HEK293T (cell line): ENCODE results near the gene APOBEC3H.

ENCODE experiments used
- CTCF ChIA-PET: fragments of 350-600 bp; formaldehyde crosslinking; extraction: SDS; loops from one replicate; lab custom pipeline; 2021; ENCODE audit warnings: antibody characterized with exemption, inconsistent platforms; lab: Yijun Ruan, JAX
- POLR2A ChIA-PET: fragments of 350-600 bp; formaldehyde crosslinking; extraction: SDS; loops from one replicate; lab custom pipeline; 2020; ENCODE audit warnings: antibody characterized with exemption, inconsistent platforms; lab: Yijun Ruan, JAX
- DNase-seq: peaks from one replicate; pipeline ENCODE4 v3.0.0; 2012; ENCODE audit warnings: mixed read lengths; ENCODE audit errors: extremely low spot score
- ARNT ChIP-seq: fragments of 450-650 bp; IDR thresholded peaks from 2 replicates; pipeline ENCODE4 v1.6.1; 2017; ENCODE audit warnings: mild to moderate bottlenecking
- BHLHE40 ChIP-seq: fragments of 450-650 bp; IDR thresholded peaks from 2 replicates; pipeline ENCODE4 v1.6.1; 2016; ENCODE audit warnings: mild to moderate bottlenecking, moderate library complexity, borderline replicate concordance
- CTBP1 ChIP-seq: fragments of 450-650 bp; IDR thresholded peaks from 2 replicates; pipeline ENCODE4 v1.6.1; 2016; ENCODE audit warnings: borderline replicate concordance
- ELF4 ChIP-seq: fragments of 450-650 bp; IDR thresholded peaks from 2 replicates; pipeline ENCODE4 v1.6.1; 2017; ENCODE audit warnings: antibody characterized with exemption
- FOXA1 ChIP-seq: fragments of 450-650 bp; IDR thresholded peaks from 2 replicates; pipeline ENCODE4 v1.6.1; 2016; ENCODE audit warnings: mild to moderate bottlenecking
- FOXK2 ChIP-seq: fragments of 450-650 bp; IDR thresholded peaks from 2 replicates; pipeline ENCODE4 v1.6.1; 2016; ENCODE audit warnings: mild to moderate bottlenecking
- FOXM1 ChIP-seq: fragments of 450-650 bp; IDR thresholded peaks from 2 replicates; pipeline ENCODE4 v1.6.1; 2017; ENCODE audit warnings: mild to moderate bottlenecking, borderline replicate concordance
- HDGF ChIP-seq: fragments of 450-650 bp; IDR thresholded peaks from 2 replicates; pipeline ENCODE4 v1.6.1; 2017; ENCODE audit warnings: antibody characterized with exemption, borderline replicate concordance
- L3MBTL2 ChIP-seq: fragments of 450-650 bp; conservative IDR thresholded peaks from 2 replicates; pipeline ENCODE4 v1.6.1; 2016; ENCODE audit warnings: mild to moderate bottlenecking
- LEF1 ChIP-seq: fragments of 450-650 bp; IDR thresholded peaks from 2 replicates; pipeline ENCODE4 v1.6.1; 2017; ENCODE audit warnings: mild to moderate bottlenecking, borderline replicate concordance
- NFRKB ChIP-seq: fragments of 450-650 bp; IDR thresholded peaks from 2 replicates; pipeline ENCODE4 v1.6.1; 2016; ENCODE audit warnings: mild to moderate bottlenecking, moderate library complexity
- PKNOX1 ChIP-seq: fragments of 450-650 bp; IDR thresholded peaks from 2 replicates; pipeline ENCODE4 v1.6.1; 2016
- SP1 ChIP-seq: fragments of 450-650 bp; IDR thresholded peaks from 2 replicates; pipeline ENCODE4 v1.6.1; 2017
- SUZ12 ChIP-seq: fragments of 450-650 bp; IDR thresholded peaks from 2 replicates; pipeline ENCODE4 v1.6.1; 2016; ENCODE audit warnings: mild to moderate bottlenecking
- TARDBP ChIP-seq: fragments of 450-650 bp; IDR thresholded peaks from 2 replicates; pipeline ENCODE4 v1.6.1; 2016
- ZNF384 ChIP-seq: fragments of 450-650 bp; IDR thresholded peaks from 2 replicates; pipeline ENCODE4 v1.6.1; 2016

APOBEC3H gene

GRCh38 chr22:39138357-39138997 is 41.4 kb downstream of the APOBEC3H start:
- POLR2A ChIA-PET, result no interaction called here
- CTCF ChIA-PET, result interaction anchor here (1.2 kb wide), 1 partner anchor 17 kb away, joined by 3 read pairs; no protein-coding TSS in a partner anchor
- DNase-seq, result no peak

GRCh38 chr22:39139933-39140332 is 42.9 kb downstream of the APOBEC3H start:
- CTCF ChIA-PET, result no interaction called here
- TF ChIP-seq ELF4 (no peak), ARNT (no peak), NFRKB (no peak), HDGF (no peak), BHLHE40 (no peak), FOXM1 (no peak), CTBP1 (no peak), LEF1 (no peak), SUZ12 (no peak), TARDBP (no peak), FOXK2 (no peak), FOXA1 (no peak), PKNOX1 (no peak)
- DNase-seq, result no peak

More at GRCh38 chr22:39138357-39138997, 41.4 kb downstream of the APOBEC3H start:
- TF ChIP-seq FOXM1 (no peak), L3MBTL2 (no peak), ZNF384 (no peak), LEF1 (no peak), FOXK2 (no peak), TARDBP (no peak), NFRKB (no peak), HDGF (no peak), SUZ12 (no peak), ARNT (no peak), ELF4 (no peak), BHLHE40 (no peak)

GRCh38 chr22:39142088-39142680 is 45.1 kb downstream of the APOBEC3H start:
- ChIA-PET POLR2A (interaction anchor here (2.1 kb wide), 1 partner anchor 177 kb away, joined by 4 read pairs; the partner anchor contains the start of gene RPL3), CTCF (no interaction called here)
- no peak for DNase-seq
- TF ChIP-seq ZNF384 (no peak), HDGF (no peak), ELF4 (no peak), PKNOX1 (no peak), FOXK2 (no peak)

More at GRCh38 chr22:39139933-39140332, 42.9 kb downstream of the APOBEC3H start:
- POLR2A ChIA-PET, result interaction anchor here (1.0 kb wide), 1 partner anchor 180 kb away, joined by 3 read pairs; the partner anchor contains the start of gene RPL3

GRCh38 chr22:39144101-39144767 is 47.2 kb downstream of the APOBEC3H start:
- ChIA-PET POLR2A (interaction anchor here (1.0 to 2.1 kb wide), 3 partner anchors 10 to 175 kb away, joined by 3 to 6 read pairs (median 4); partner anchors contain the start of gene RPL3), CTCF (no interaction called here)
- TF ChIP-seq LEF1, result no peak
- no peak for TF ChIP-seq HDGF
- no peak for TF ChIP-seq SP1
- no peak for TF ChIP-seq ELF4
- TF ChIP-seq BHLHE40, result no peak
- no peak for TF ChIP-seq FOXA1
- no peak for TF ChIP-seq NFRKB
- DNase-seq, result no peak

DNA sequence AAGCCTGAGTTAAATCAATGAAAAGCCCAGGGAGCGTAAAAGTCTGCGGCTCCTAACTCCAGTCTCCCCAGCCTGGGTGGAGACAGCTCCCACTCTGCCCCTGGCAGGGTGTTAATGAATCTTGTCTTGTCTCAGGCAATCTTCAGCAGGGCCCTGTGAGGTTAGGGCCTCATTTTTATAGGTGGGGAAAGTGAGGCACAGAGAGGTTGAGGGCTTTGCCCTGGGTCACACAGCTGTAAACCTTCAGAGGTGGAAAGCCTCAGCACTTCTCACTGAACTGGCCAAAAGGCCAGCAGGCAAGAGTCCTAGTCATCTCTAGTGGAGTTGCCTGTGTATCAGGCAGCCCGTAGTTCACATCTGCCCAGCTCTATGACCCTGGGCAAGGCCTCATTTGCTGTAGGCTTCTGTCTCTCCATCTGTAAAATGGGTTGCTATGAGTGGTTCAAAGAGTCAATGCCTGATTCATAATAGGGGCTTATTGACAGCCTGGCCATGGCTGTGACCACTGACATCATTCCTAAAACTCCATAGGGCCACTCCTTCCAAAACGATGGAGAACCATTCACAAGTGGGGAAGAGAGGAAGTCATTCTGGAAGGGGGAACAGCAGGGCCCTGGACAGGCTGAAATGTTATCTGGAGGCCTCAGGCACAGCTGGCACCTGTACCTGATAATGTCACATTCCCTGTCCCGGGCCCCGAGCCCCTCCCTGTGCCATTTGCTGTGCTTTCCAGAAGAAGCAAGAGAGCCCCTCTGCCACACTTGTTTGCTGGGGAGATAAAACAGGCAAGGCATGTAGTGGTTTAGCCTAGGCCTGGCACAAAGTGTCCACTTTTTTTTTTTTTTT is 49.4 kb downstream of the APOBEC3H start:
- CTCF ChIA-PET, result no interaction called here
- TF ChIP-seq ZNF384, result no peak
- no peak for TF ChIP-seq CTBP1
- no peak for TF ChIP-seq FOXM1
- TF ChIP-seq SUZ12, result no peak
- no peak for TF ChIP-seq ELF4
- no peak for TF ChIP-seq TARDBP
- POLR2A ChIA-PET, result interaction anchor here (0.9 kb wide), 1 partner anchor 176 kb away, joined by 3 read pairs; no protein-coding TSS in a partner anchor
- DNase-seq, result no peak
